GM19468 (cell line): Measurements from ENCODE around the gene OR2V1.
"Not testable (repeated sequence)": the region's sequence is repeated elsewhere in the genome, so short reads cannot be mapped to it uniquely, and the experiment has no call there.

ENCODE experiments used
- ATAC-seq: cut with Tn5 transposase; IDR thresholded peaks from one replicate; pipeline ENCODE4 v1.9.1; 2021; ENCODE audit warnings: mild to moderate bottlenecking, moderate library complexity, moderate number of reproducible peaks; ENCODE audit not compliant: unreplicated experiment; ENCODE audit errors: extremely low read depth

The OR2V1 gene

GRCh38 chr5:181130832-181131496 lies at the start of gene OR2V1:
TSS of gene OR2V1 (minus strand) at chr5:181131169. CDS start at chr5:181125304, 5,865 bp downstream.
- ATAC-seq, result no peak

GRCh38 chr5:181177559-181177958 lies 46.6 kb upstream of the OR2V1 start:
- not testable (repeated sequence) for ATAC-seq

- no peak for ATAC-seq
These were observed 45.4 kb upstream of the OR2V1 start for GRCh38 chr5:181176254-181176952.

- ATAC-seq, result peak; percentile 40
These were observed 42.7 kb upstream of the OR2V1 start for GRCh38 chr5:181173420-181174342.

- no peak for ATAC-seq
These were observed 42.1 kb upstream of the OR2V1 start for GRCh38 chr5:181173027-181173419.

GRCh38 chr5:181171782-181172181 lies 40.8 kb upstream of the OR2V1 start:
- ATAC-seq, result no peak

- no peak for ATAC-seq
These were observed 40.0 kb upstream of the OR2V1 start for GRCh38 chr5:181170996-181171395.

GRCh38 chr5:181170237-181170825 lies 39.4 kb upstream of the OR2V1 start:
- no peak for ATAC-seq

GRCh38 chr5:181169459-181170236 lies 38.7 kb upstream of the OR2V1 start:
- not testable (repeated sequence) for ATAC-seq

- ATAC-seq, result no peak
These were observed 37.7 kb upstream of the OR2V1 start for GRCh38 chr5:181168595-181169118.

- ATAC-seq, result no peak
These were observed 37.0 kb upstream of the OR2V1 start for GRCh38 chr5:181167814-181168488.

GRCh38 chr5:181166812-181167733 lies 36.1 kb upstream of the OR2V1 start:
- no peak for ATAC-seq

- no peak for ATAC-seq
These were observed 33.3 kb upstream of the OR2V1 start for GRCh38 chr5:181164076-181164952.

GRCh38 chr5:181163487-181164075 lies 32.6 kb upstream of the OR2V1 start:
- no peak for ATAC-seq

GRCh38 chr5:181161534-181162175 lies 30.7 kb upstream of the OR2V1 start:
- ATAC-seq, result no peak
